Calu3 (cell line): Measurements from ENCODE around the gene GPBP1L1. TPM values are rescaled to one million over a fixed set of nuclear protein-coding genes. Genes with fewer than 3 reads are reported as not detected.
"Not testable (repeated sequence)": the region's sequence is repeated elsewhere in the genome, so short reads cannot be mapped to it uniquely, and the experiment has no call there.

Experiments used
- BruUV-seq: library from RNA; stranded (reverse); fragments of 400-500 nt; replicated peaks from 2 replicates; lab custom pipeline; 2021; lab: Mats Ljungman, UMichigan
- CTCF ChIA-PET: fragments of 300-600 bp; sonication (Branson Sonifier 250); formaldehyde crosslinking; loops from one replicate; lab custom pipeline; 2022; ENCODE audit warnings: antibody characterized with exemption; lab: Charles Lee
- DNase-seq: peaks from one replicate; pipeline ENCODE4 v3.0.0; 2022
- H3K27ac Mint-ChIP-seq: one replicate; pipeline ENCODE4 v1.8.0; 2022; ENCODE audit warnings: mixed read lengths; ENCODE audit not compliant: unreplicated experiment
- H3K27me3 Mint-ChIP-seq: one replicate; pipeline ENCODE4 v1.8.0; 2022; ENCODE audit warnings: mixed read lengths; ENCODE audit not compliant: unreplicated experiment
- H3K36me3 Mint-ChIP-seq: one replicate; pipeline ENCODE4 v1.8.0; 2022; ENCODE audit warnings: mild to moderate bottlenecking, moderate library complexity, mixed read lengths; ENCODE audit not compliant: insufficient read depth, unreplicated experiment
- H3K4me1 Mint-ChIP-seq: one replicate; pipeline ENCODE4 v1.8.0; 2022; ENCODE audit warnings: mild to moderate bottlenecking, low read depth, mixed read lengths; ENCODE audit not compliant: unreplicated experiment
- H3K4me3 Mint-ChIP-seq: one replicate; pipeline ENCODE4 v1.8.0; 2022; ENCODE audit warnings: mild to moderate bottlenecking, low read depth, moderate library complexity, mixed read lengths; ENCODE audit not compliant: unreplicated experiment
- H3K9me3 Mint-ChIP-seq: one replicate; pipeline ENCODE4 v1.8.0; 2022; ENCODE audit warnings: low read depth, mixed read lengths; ENCODE audit not compliant: unreplicated experiment
- intact Hi-C: fragments of 100-400 bp; cut with micrococcal nuclease; formaldehyde crosslinking; loops from one replicate; pipeline ENCODE4 v1.10.0; 2022; ENCODE audit not compliant: unreplicated experiment
- total RNA-seq: library from RNA; stranded (reverse); gene quantifications from 2 replicates; pipeline ENCODE4 v1.2.3, GENCODE V29; 2022
- TF ChIP-seq, protein P1 (sequence below): fragments of 200-600 bp; IDR thresholded peaks from one replicate; pipeline ENCODE4 v1.8.0; 2022; ENCODE audit warnings: antibody characterized with exemption; ENCODE audit not compliant: unreplicated experiment

GPBP1L1 gene
- total RNA-seq, 1 experiment from 2014 or later, result 117 TPM

- Mint-ChIP-seq H3K4me3 (no peak overlapping the region), H3K9me3 (no peaks in the 10 kb centered on the region), H3K36me3 (no peaks in the 10 kb centered on the region), H3K27me3 (no peaks in the 10 kb centered on the region), H3K4me1 (peaks cover 38% of the 10 kb centered on the region), H3K27ac (no peak overlapping the region)
- no TSS peak for BruUV-seq
- CTCF ChIA-PET, result no interaction called here
- DNase-seq, result no peak
- intact Hi-C loops, result no loop called here
- TF ChIP-seq, protein P1, sequence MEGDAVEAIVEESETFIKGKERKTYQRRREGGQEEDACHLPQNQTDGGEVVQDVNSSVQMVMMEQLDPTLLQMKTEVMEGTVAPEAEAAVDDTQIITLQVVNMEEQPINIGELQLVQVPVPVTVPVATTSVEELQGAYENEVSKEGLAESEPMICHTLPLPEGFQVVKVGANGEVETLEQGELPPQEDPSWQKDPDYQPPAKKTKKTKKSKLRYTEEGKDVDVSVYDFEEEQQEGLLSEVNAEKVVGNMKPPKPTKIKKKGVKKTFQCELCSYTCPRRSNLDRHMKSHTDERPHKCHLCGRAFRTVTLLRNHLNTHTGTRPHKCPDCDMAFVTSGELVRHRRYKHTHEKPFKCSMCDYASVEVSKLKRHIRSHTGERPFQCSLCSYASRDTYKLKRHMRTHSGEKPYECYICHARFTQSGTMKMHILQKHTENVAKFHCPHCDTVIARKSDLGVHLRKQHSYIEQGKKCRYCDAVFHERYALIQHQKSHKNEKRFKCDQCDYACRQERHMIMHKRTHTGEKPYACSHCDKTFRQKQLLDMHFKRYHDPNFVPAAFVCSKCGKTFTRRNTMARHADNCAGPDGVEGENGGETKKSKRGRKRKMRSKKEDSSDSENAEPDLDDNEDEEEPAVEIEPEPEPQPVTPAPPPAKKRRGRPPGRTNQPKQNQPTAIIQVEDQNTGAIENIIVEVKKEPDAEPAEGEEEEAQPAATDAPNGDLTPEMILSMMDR, result no peak
Measured at GRCh38 chr1:45678489-45678888, 7.8 kb downstream of the GPBP1L1 start.

DNA sequence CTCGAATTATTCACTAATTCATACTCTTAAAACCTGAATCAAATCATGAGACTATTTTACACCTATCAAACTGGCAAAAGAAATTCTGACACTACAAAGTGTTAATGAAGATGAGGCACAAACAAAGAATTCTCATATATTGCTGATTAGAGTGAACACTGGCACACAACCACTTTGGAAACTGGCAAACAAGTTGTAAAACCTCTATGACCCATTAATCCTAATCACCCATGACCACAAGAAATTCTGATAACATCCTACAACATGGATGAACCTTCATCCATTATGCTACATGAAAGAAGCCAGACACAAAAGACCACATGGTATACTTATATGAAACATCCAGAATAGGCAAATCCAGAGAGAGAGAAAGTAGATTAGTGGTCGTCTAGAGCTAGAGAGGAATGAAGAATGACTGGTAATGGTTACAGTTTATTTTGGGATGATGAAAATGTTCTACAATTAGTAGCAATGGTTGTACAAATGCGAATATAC is 8.5 kb downstream of the GPBP1L1 start:
- Mint-ChIP-seq H3K27me3 (no peaks in the 10 kb centered on the region), H3K9me3 (no peaks in the 10 kb centered on the region), H3K4me3 (no peak overlapping the region), H3K36me3 (no peaks in the 10 kb centered on the region), H3K4me1 (peaks cover 36% of the 10 kb centered on the region), H3K27ac (no peak overlapping the region)
- no TSS peak for BruUV-seq
- TF ChIP-seq, protein P1, result no peak
- CTCF ChIA-PET, result no interaction called here
- intact Hi-C loops, result no loop called here
- DNase-seq, result no peak

DNA sequence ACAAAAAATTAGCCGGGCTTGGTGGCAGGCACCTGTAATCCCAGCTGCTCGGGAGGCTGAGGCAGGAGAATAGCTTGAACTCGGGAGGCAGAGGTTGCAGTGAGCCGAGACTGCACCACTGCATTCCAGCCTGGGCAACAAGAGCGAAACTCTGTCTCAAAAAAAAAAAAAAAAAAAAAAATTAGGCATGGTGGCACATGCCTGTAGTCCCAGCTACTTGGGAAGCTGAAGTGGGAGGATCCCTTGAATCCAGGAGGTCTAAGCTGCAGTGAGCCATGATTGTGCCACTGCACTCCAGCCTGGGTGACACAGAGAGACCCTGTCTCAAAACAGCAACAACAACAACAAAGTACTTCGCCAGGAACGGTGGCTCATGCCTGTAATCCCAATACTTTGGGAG is 9.8 kb downstream of the GPBP1L1 start:
- intact Hi-C loops, H3K27ac Mint-ChIP-seq, CTCF ChIA-PET, H3K27me3 Mint-ChIP-seq, DNase-seq, H3K36me3 Mint-ChIP-seq, H3K9me3 Mint-ChIP-seq, H3K4me3 Mint-ChIP-seq, BruUV-seq: not testable (repeated sequence)
- H3K4me1 Mint-ChIP-seq, result peaks cover 32% of the 10 kb centered on the region

GRCh38 chr1:45674478-45674877 is 11.9 kb downstream of the GPBP1L1 start:
- intact Hi-C loops, result no loop called here
- Mint-ChIP-seq H3K27ac (no peak overlapping the region), H3K4me3 (no peak overlapping the region), H3K9me3 (no peaks in the 10 kb centered on the region), H3K36me3 (no peaks in the 10 kb centered on the region), H3K4me1 (peaks cover 24% of the 10 kb centered on the region), H3K27me3 (no peaks in the 10 kb centered on the region)
- no TSS peak for BruUV-seq
- DNase-seq, result no peak
- CTCF ChIA-PET, result interaction anchor here (1.4 kb wide), 1 partner anchor 11 kb away, joined by 3 read pairs; the partner anchor contains the start of gene GPBP1L1
- TF ChIP-seq, protein P1, result no peak

DNA sequence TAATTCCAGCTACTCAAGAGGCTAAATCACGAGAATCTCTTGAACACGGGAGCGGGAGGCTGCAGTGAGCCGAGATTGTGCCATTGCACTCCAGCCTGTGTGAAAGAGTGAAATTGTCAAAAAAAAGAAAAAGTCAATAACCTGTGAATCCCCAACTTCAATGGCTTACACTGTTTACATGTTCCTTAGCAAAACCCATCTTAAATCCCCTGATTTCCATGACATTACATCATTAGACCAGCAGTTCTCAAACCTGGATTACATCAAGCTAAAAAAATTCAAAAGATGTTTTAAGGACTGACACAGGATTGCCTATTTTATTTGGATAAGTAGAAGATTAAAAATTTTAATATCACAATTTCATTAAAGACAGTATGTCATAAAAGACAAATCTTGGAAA is 12.4 kb downstream of the GPBP1L1 start:
- no peak for DNase-seq
- no peak overlapping the region for H3K27ac Mint-ChIP-seq
- CTCF ChIA-PET, result interaction anchor here (1.4 kb wide), 1 partner anchor 12 kb away, joined by 3 read pairs; the partner anchor contains the start of gene GPBP1L1
- H3K36me3 Mint-ChIP-seq, result no peaks in the 10 kb centered on the region
- H3K9me3 Mint-ChIP-seq, result no peaks in the 10 kb centered on the region
- BruUV-seq, result no TSS peak
- intact Hi-C loops, result no loop called here
- peaks cover 18% of the 10 kb centered on the region for H3K4me1 Mint-ChIP-seq
- no peak overlapping the region for H3K4me3 Mint-ChIP-seq
- TF ChIP-seq, protein P1, result no peak
- no peaks in the 10 kb centered on the region for H3K27me3 Mint-ChIP-seq
